AG04450 (cell line): Measurements from ENCODE around the gene SLC23A1. TPM values are rescaled to one million over a fixed set of nuclear protein-coding genes. Genes with fewer than 3 reads are reported as not detected.

ENCODE experiments used
- CTCF ChIA-PET: fragments of 300-600, 350-600 bp; formaldehyde crosslinking; extraction: SDS; loops from one replicate; lab custom pipeline; 2022; ENCODE audit warnings: antibody characterized with exemption, inconsistent platforms; lab: Charles Lee
- POLR2A ChIA-PET: fragments of 350-600 bp; formaldehyde crosslinking; extraction: SDS; loops from one replicate; lab custom pipeline; 2021; ENCODE audit warnings: antibody characterized with exemption, inconsistent platforms; lab: Yijun Ruan, JAX
- DNase-seq: peaks from one replicate; pipeline ENCODE4 v3.0.0-alpha.2; 2011; ENCODE audit warnings: low read depth, low spot score
- H3K27ac ChIP-seq: one replicate; pipeline ENCODE4 v1.5.1; 2012; ENCODE audit warnings: low read depth, low read length, control low read depth
- H3K27me3 ChIP-seq: one replicate; pipeline ENCODE4 v1.6.0; 2012; ENCODE audit warnings: low read length; ENCODE audit not compliant: control insufficient read depth, insufficient read depth
- H3K4me3 ChIP-seq: 2 replicates; pipeline ENCODE4 v1.5.1; 2011; ENCODE audit warnings: mild to moderate bottlenecking, low read depth, low read length, control low read depth
- H3K9me3 ChIP-seq: 2 replicates; pipeline ENCODE4 v1.5.1; 2012; ENCODE audit warnings: low read length; ENCODE audit not compliant: control insufficient read depth, insufficient read depth
- CTCF ChIP-seq: IDR thresholded peaks from 2 replicates; pipeline ENCODE4 v1.5.1; 2011; ENCODE audit warnings: low read depth, low read length, control low read depth, inconsistent platforms
- polyA plus RNA-seq: library from polyadenylated mRNA; depleted of rRNA; stranded (reverse); fragments of >200 nt; gene quantifications from 2 replicates; pipeline ENCODE4 v1.2.3, GENCODE V29; 2011

The SLC23A1 gene
- polyA plus RNA-seq, 1 experiment, result not detected

GRCh38 chr5:139393497-139394122 is 10.5 kb upstream of the SLC23A1 start:
- ChIA-PET POLR2A (no interaction called here), CTCF (interaction anchor here (1.5 kb wide), 1 partner anchor 10 kb away, joined by 6 read pairs; the partner anchor contains the start of gene SPATA24)
- DNase-seq, result no peak
- Histone ChIP-seq H3K4me3 (0 out of 2 replicates have a peak overlapping the region, but pooled peaks have one; percentile 10), H3K27me3 (peaks cover 18% of the 10 kb centered on the region), H3K27ac (no peak overlapping the region), H3K9me3 (peaks cover 14% of the 10 kb centered on the region)
- TF ChIP-seq CTCF, result no peak

GRCh38 chr5:139392678-139393496 is 9.8 kb upstream of the SLC23A1 start:
- Histone ChIP-seq H3K27me3 (peaks cover 18% of the 10 kb centered on the region), H3K9me3 (peaks cover 14% of the 10 kb centered on the region), H3K27ac (no peak overlapping the region), H3K4me3 (no peak overlapping the region; the same call in none of the 2 replicates)
- CTCF ChIA-PET, result interaction anchor here (1.5 kb wide), 1 partner anchor 11 kb away, joined by 6 read pairs; the partner anchor contains the start of gene SPATA24
- POLR2A ChIA-PET, result no interaction called here
- peak; percentile 58 for TF ChIP-seq CTCF
- no peak for DNase-seq

GRCh38 chr5:139392324-139392677 is 9.2 kb upstream of the SLC23A1 start:
- no peak overlapping the region for H3K27ac ChIP-seq
- peaks cover 18% of the 10 kb centered on the region for H3K27me3 ChIP-seq
- TF ChIP-seq CTCF, result no peak
- no peak overlapping the region for H3K4me3 ChIP-seq
- DNase-seq, result no peak
- POLR2A ChIA-PET, result no interaction called here
- CTCF ChIA-PET, result interaction anchor here (1.6 kb wide), 1 partner anchor 10 kb away, joined by 4 read pairs; no protein-coding TSS in a partner anchor
- peaks cover 14% of the 10 kb centered on the region for H3K9me3 ChIP-seq

GRCh38 chr5:139391570-139392323 is 8.7 kb upstream of the SLC23A1 start:
- no peak for DNase-seq
- H3K27ac ChIP-seq, result peak overlapping the region; percentile 39
- peaks cover 18% of the 10 kb centered on the region for H3K27me3 ChIP-seq
- H3K9me3 ChIP-seq, result peaks cover 14% of the 10 kb centered on the region
- CTCF ChIA-PET, result interaction anchor here (0.5 to 1.6 kb wide), 3 partner anchors 10 to 59 kb away, joined by 3 to 6 read pairs (median 4); partner anchors contain the start of gene PAIP2
- no peak overlapping the region for H3K4me3 ChIP-seq
- TF ChIP-seq CTCF, result no peak
- POLR2A ChIA-PET, result interaction anchor here (0.5 to 1.4 kb wide), 2 partner anchors 49 to 50 kb away, joined by 3 read pairs; no protein-coding TSS in a partner anchor
